H1 (cell line): ENCODE results near the gene DDX1. TPM values are rescaled to one million over a fixed set of nuclear protein-coding genes. Genes with fewer than 3 reads are reported as not detected.

Experiments
- CTCF ChIA-PET: fragments of 300-600 bp; sonication (Branson Sonifier 250); formaldehyde crosslinking; loops from one replicate; lab custom pipeline; 2021; ENCODE audit not compliant: partially characterized antibody; lab: Charles Lee
- POLR2A ChIA-PET: fragments of 300-600 bp; sonication (Branson Sonifier 250); formaldehyde crosslinking; loops from one replicate; lab custom pipeline; 2021; ENCODE audit warnings: inconsistent platforms; ENCODE audit not compliant: partially characterized antibody; lab: Charles Lee
- DNase-seq, 2 experiments: peaks; one replicate each; pipeline versions ENCODE4 v3.0.0 to v3.0.0-alpha.2; 2010 to 2022; ENCODE audit warnings: low spot score in 2 of 2, low read depth in 1 of 2, mixed read lengths in 1 of 2
- FAIRE-seq: peaks from 2 replicates; lab custom pipeline; 2011; peaks lifted over from hg19 to GRCh38; lab: Jason Lieb, UNC
- H2AFZ ChIP-seq: 2 replicates; pipeline ENCODE4 v1.8.1; 2012; ENCODE audit warnings: low read length, inconsistent platforms
- H2AK5ac ChIP-seq: 2 replicates; pipeline ENCODE4 v1.6.1; 2013; ENCODE audit warnings: low read depth, low read length
- H2BK120ac ChIP-seq: replicated peaks from 2 replicates; pipeline ENCODE3; 2013; ENCODE audit warnings: low read depth, low read length, inconsistent platforms
- H2BK12ac ChIP-seq: 2 replicates; pipeline ENCODE4 v1.6.1; 2013; ENCODE audit warnings: low read depth, low read length
- H2BK15ac ChIP-seq: 2 replicates; pipeline ENCODE4 v1.6.1; 2013; ENCODE audit warnings: low read length
- H2BK20ac ChIP-seq: 2 replicates; pipeline ENCODE4 v1.6.1; 2013; ENCODE audit warnings: low read length
- H2BK5ac ChIP-seq: 2 replicates; pipeline ENCODE4 v1.6.1; 2013; ENCODE audit warnings: low read depth, low read length
- H3K14ac ChIP-seq: 2 replicates; pipeline ENCODE4 v1.6.1; 2013; ENCODE audit warnings: inconsistent platforms; ENCODE audit not compliant: insufficient read length
- H3K18ac ChIP-seq: 2 replicates; pipeline ENCODE4 v1.6.1; 2013; ENCODE audit warnings: low read length; ENCODE audit errors: extremely low read depth
- H3K23ac ChIP-seq: 2 replicates; pipeline ENCODE4 v1.6.1; 2013; ENCODE audit warnings: inconsistent platforms; ENCODE audit not compliant: insufficient read length
- H3K23me2 ChIP-seq: 2 replicates; pipeline ENCODE4 v1.6.1; 2013; ENCODE audit warnings: low read depth, low read length
- H3K27ac ChIP-seq: 2 replicates; pipeline ENCODE4 v1.6.1; 2011; ENCODE audit warnings: low read depth, low read length, inconsistent platforms
- H3K27me3 ChIP-seq, 4 experiments: replicated peaks in 1 of 4; 1 replicate in 1 of 4; 2 replicates in 3 of 4; pipeline versions ENCODE4 v1.6.1 to v1.8.1; 2011 to 2013; ENCODE audit warnings: low read length in 3 of 4, mild to moderate bottlenecking in 3 of 4, inconsistent platforms in 2 of 4, mixed read lengths in 2 of 4, moderate library complexity in 1 of 4; ENCODE audit not compliant: control insufficient read depth in 3 of 4, insufficient read depth in 3 of 4; ENCODE audit errors: extremely low read depth in 1 of 4
- H3K36me3 ChIP-seq, 4 experiments: 2 replicates each; pipeline versions ENCODE4 v1.6.1 to v1.8.1; 2011 to 2013; ENCODE audit warnings: mild to moderate bottlenecking in 4 of 4, low read length in 3 of 4, moderate library complexity in 2 of 4, control low read depth in 1 of 4, inconsistent platforms in 1 of 4; ENCODE audit not compliant: insufficient read depth in 4 of 4, control insufficient read depth in 2 of 4
- H3K4ac ChIP-seq: replicated peaks from 2 replicates; pipeline ENCODE3; 2013; ENCODE audit warnings: low read length, low read depth, mixed read lengths, inconsistent platforms; ENCODE audit not compliant: insufficient read length
- H3K4me1 ChIP-seq, 4 experiments: replicated peaks in 1 of 4; 1 replicate in 1 of 4; 2 replicates in 3 of 4; pipeline versions ENCODE4 v1.6.1 to v1.8.1; 2011 to 2013; ENCODE audit warnings: low read length in 3 of 4, inconsistent platforms in 2 of 4, mixed read lengths in 1 of 4; ENCODE audit not compliant: insufficient read depth in 4 of 4, control insufficient read depth in 3 of 4
- H3K4me2 ChIP-seq, 2 experiments: 2 replicates each; pipeline versions ENCODE4 v1.6.1 to v1.8.1; 2011 to 2013; ENCODE audit warnings: low read depth in 2 of 2, low read length in 2 of 2, control low read depth in 1 of 2, inconsistent platforms in 1 of 2, mild to moderate bottlenecking in 1 of 2; ENCODE audit not compliant: insufficient read depth in 1 of 2
- H3K4me3 ChIP-seq, 4 experiments: fragments of 200-600, 300-600 bp in 1 of 4; sonication (generic), shearing (Covaris generic), sonication (Bioruptor Twin) in 1 of 4; 2 replicates each; pipeline versions ENCODE4 v1.5.1 to v1.8.1; 2011 to 2016; ENCODE audit warnings: low read length in 4 of 4, low read depth in 3 of 4, control low read depth in 2 of 4, inconsistent platforms in 2 of 4, mild to moderate bottlenecking in 2 of 4, mixed read lengths in 1 of 4, moderate library complexity in 1 of 4; ENCODE audit not compliant: insufficient read depth in 2 of 4; ENCODE audit errors: extremely low read depth in 1 of 4
- H3K56ac ChIP-seq: replicated peaks from 2 replicates; pipeline ENCODE3; 2013; ENCODE audit warnings: low read depth, mild to moderate bottlenecking, mixed read lengths, low read length, inconsistent platforms; ENCODE audit not compliant: insufficient read length
- H3K79me1 ChIP-seq: 2 replicates; pipeline ENCODE4 v1.6.1; 2013; ENCODE audit warnings: low read depth, low read length, control low read depth
- H3K79me2 ChIP-seq, 2 experiments: 2 replicates each; pipeline versions ENCODE4 v1.6.1 to v1.8.1; 2012 to 2013; ENCODE audit warnings: low read length in 2 of 2, mild to moderate bottlenecking in 2 of 2, inconsistent platforms in 1 of 2; ENCODE audit not compliant: insufficient read depth in 2 of 2, control insufficient read depth in 1 of 2
- H3K9ac ChIP-seq, 4 experiments: replicated peaks in 1 of 4; 1 replicate in 1 of 4; 2 replicates in 3 of 4; pipeline versions ENCODE4 v1.6.1 to v1.8.1; 2011 to 2013; ENCODE audit warnings: low read depth in 3 of 4, low read length in 3 of 4, control low read depth in 2 of 4, mild to moderate bottlenecking in 2 of 4, moderate library complexity in 2 of 4, inconsistent platforms in 1 of 4; ENCODE audit errors: extremely low read depth in 1 of 4
- H3K9me3 ChIP-seq, 2 experiments: 2 replicates each; pipeline versions ENCODE4 v1.6.1 to v1.8.1; 2012 to 2013; ENCODE audit warnings: mild to moderate bottlenecking in 2 of 2, moderate library complexity in 2 of 2, control low read depth in 1 of 2, inconsistent platforms in 1 of 2, low read depth in 1 of 2, low read length in 1 of 2, mixed read lengths in 1 of 2; ENCODE audit not compliant: insufficient read depth in 2 of 2
- H4K20me1 ChIP-seq, 2 experiments: replicated peaks in 1 of 2; 2 replicates each; pipeline versions ENCODE3 to v1.8.1; 2011 to 2013; ENCODE audit warnings: inconsistent platforms in 2 of 2, low read length in 2 of 2, mild to moderate bottlenecking in 1 of 2; ENCODE audit not compliant: insufficient read depth in 2 of 2, control insufficient read depth in 1 of 2
- H4K5ac ChIP-seq: 2 replicates; pipeline ENCODE4 v1.6.1; 2013; ENCODE audit warnings: low read length, low read depth, mixed read lengths, inconsistent platforms; ENCODE audit not compliant: insufficient read length
- H4K8ac ChIP-seq: 2 replicates; pipeline ENCODE4 v1.8.0; 2013; ENCODE audit warnings: mild to moderate bottlenecking, moderate library complexity, low read length, inconsistent platforms; ENCODE audit not compliant: insufficient read depth; ENCODE audit errors: extremely low read depth
- H4K91ac ChIP-seq: replicated peaks from 2 replicates; pipeline ENCODE3; 2013; ENCODE audit warnings: low read length, mixed read lengths, inconsistent platforms; ENCODE audit not compliant: insufficient read length
- ATF2 ChIP-seq: IDR thresholded peaks from 2 replicates; pipeline ENCODE4 v1.6.1; 2012; ENCODE audit warnings: low read length, inconsistent platforms
- BACH1 ChIP-seq: IDR thresholded peaks from 2 replicates; pipeline ENCODE4 v1.6.1; 2012; ENCODE audit warnings: low read length, improper control_type of control experiment
- BRCA1 ChIP-seq: IDR thresholded peaks from 2 replicates; pipeline ENCODE4 v1.6.1; 2012; ENCODE audit warnings: low read depth, low read length, improper control_type of control experiment
- CREB1 ChIP-seq: IDR thresholded peaks from 2 replicates; pipeline ENCODE4 v1.6.1; 2012; ENCODE audit warnings: inconsistent platforms
- FOSL1 ChIP-seq: IDR thresholded peaks from 2 replicates; pipeline ENCODE4 v1.6.1; 2011; ENCODE audit warnings: mild to moderate bottlenecking, low read depth, low read length, moderate library complexity; ENCODE audit not compliant: insufficient read depth
- KDM5A ChIP-seq: fragments of 200-600 bp; IDR thresholded peaks from 2 replicates; pipeline ENCODE4 v1.7.1; 2012; ENCODE audit warnings: mild to moderate bottlenecking, low read length, inconsistent platforms, mixed read lengths
- MAFK ChIP-seq: IDR thresholded peaks from 2 replicates; pipeline ENCODE4 v1.6.1; 2012; ENCODE audit warnings: low read depth, mild to moderate bottlenecking, improper control_type of control experiment, low read length
- MAX ChIP-seq: IDR thresholded peaks from 2 replicates; pipeline ENCODE4 v1.6.1; 2012; ENCODE audit warnings: inconsistent platforms
- NRF1 ChIP-seq: IDR thresholded peaks from 2 replicates; pipeline ENCODE4 v1.6.1; 2011; ENCODE audit warnings: mild to moderate bottlenecking, low read depth, low read length, improper control_type of control experiment
- RFX5 ChIP-seq: IDR thresholded peaks from 2 replicates; pipeline ENCODE4 v1.6.1; 2011; ENCODE audit warnings: low read depth, low read length, improper control_type of control experiment, borderline replicate concordance
- RNF2 ChIP-seq: fragments of 200-900, 300-1000 bp; sonication (generic); IDR thresholded peaks from 2 replicates; pipeline ENCODE4 v1.7.1; 2016; ENCODE audit warnings: borderline replicate concordance, low read depth, mild to moderate bottlenecking, antibody characterized with exemption, low read length; ENCODE audit not compliant: poor library complexity, severe bottlenecking; ENCODE audit errors: missing control alignments
- SP2 ChIP-seq: IDR thresholded peaks from 2 replicates; pipeline ENCODE4 v1.6.1; 2012; ENCODE audit warnings: mild to moderate bottlenecking, low read length, inconsistent platforms
- SP4 ChIP-seq: IDR thresholded peaks from 2 replicates; pipeline ENCODE4 v1.6.1; 2012; ENCODE audit warnings: low read length, inconsistent platforms
- TAF1 ChIP-seq: IDR thresholded peaks from 2 replicates; pipeline ENCODE4 v1.6.1; 2011; ENCODE audit warnings: mild to moderate bottlenecking, low read depth, low read length
- polyA plus RNA-seq, 7 experiments: library from polyadenylated mRNA; depleted of rRNA in 3 of 7; stranded (reverse) in 5 of 7; unstranded in 2 of 7; fragments of >200 nt in 5 of 7; fragments of 200-250 nt in 2 of 7; gene quantifications; 1 replicate in 5 of 7; 2 replicates in 1 of 7; 4 replicates in 1 of 7; pipeline versions ENCODE4 v1.2.1 to v1.2.3, GENCODE V29; 2011 to 2013; ENCODE audit warnings: missing spikeins in 2 of 7, mixed read lengths in 2 of 7
- total RNA-seq: library from RNA; stranded (reverse); fragmentation: NEBNext Ultra II Directional; extraction: Animal tissue kit (Norgen Biotek cat#: 25700); gene quantifications from 2 replicates; pipeline ENCODE4 v1.2.1, GENCODE V29; 2021

The DDX1 gene
- total and polyA plus RNA-seq, 2 of the 8 experiments (the other 6 are each of a cell fraction or from before 2014, with no cell fraction given) = 51.1 to 161 TPM

GRCh38 chr2:15638720-15639119 is 47.1 kb downstream of the DDX1 start:
- DNase-seq (no peak), FAIRE-seq (no peak)
- Histone ChIP-seq H2BK120ac (no peak overlapping the region), H2BK20ac (no peak overlapping the region), H3K18ac (no peak overlapping the region), H2AFZ (no peak overlapping the region), H3K79me1 (no peaks in the 10 kb centered on the region), H3K9me3 (no peaks in the 10 kb centered on the region), H3K4me2 (no peak overlapping the region), H3K14ac (no peak overlapping the region), H4K5ac (no peak overlapping the region), H2BK15ac (no peak overlapping the region), H4K20me1 (no peaks in the 10 kb centered on the region), H2BK5ac (no peak overlapping the region), H4K91ac (no peak overlapping the region), H3K36me3 (peaks cover 0 to 24% (median 5%) of the 10 kb centered on the region in 4 experiments; a peak in 4 of 8 replicates), H2AK5ac (no peak overlapping the region), H3K23me2 (no peaks in the 10 kb centered on the region), H3K4me3 (no peak overlapping the region), H4K8ac (no peak overlapping the region), H3K9ac (no peak overlapping the region), H3K56ac (no peak overlapping the region), H2BK12ac (no peak overlapping the region), H3K4ac (no peak overlapping the region), H3K4me1 (no peaks in the 10 kb centered on the region; a peak in 2 of 7 replicates), H3K23ac (no peak overlapping the region), H3K79me2 (no peaks in the 10 kb centered on the region), H3K27ac (no peak overlapping the region), H3K27me3 (no peaks in the 10 kb centered on the region)
- POLR2A ChIA-PET = interaction anchor here (0.9 to 1.3 kb wide), 3 partner anchors 12 to 110 kb away, joined by 3 to 4 read pairs (median 3); no protein-coding TSS in a partner anchor
- TF ChIP-seq SP2 (no peak), CREB1 (no peak), TAF1 (no peak), RNF2 (no peak), MAFK (no peak), SP4 (no peak), NRF1 (no peak), ATF2 (no peak), FOSL1 (no peak), RFX5 (no peak), BRCA1 (no peak), BACH1 (no peak), KDM5A (no peak), MAX (no peak)
- CTCF ChIA-PET = interaction anchor here (0.6 to 6.4 kb wide), 22 partner anchors 11 to 1118 kb away, joined by 3 to 31 read pairs (median 4); no protein-coding TSS in a partner anchor
